Activated CD8-positive, alpha-beta memory T cell treated with anti-CD3 and anti-CD28 coated beads, Interleukin-2, amount 50 U/mL, for 48 hours (primary cell): ENCODE measurements around the gene KCNJ6.
"Not testable (repeated sequence)": the region's sequence is repeated elsewhere in the genome, so short reads cannot be mapped to it uniquely, and the experiment has no call there.

Source experiments
- DNase-seq: peaks from one replicate; pipeline ENCODE4 v3.0.0-alpha.2; 2020

Gene KCNJ6

GRCh38 chr21:37669249-37669648 is 247.0 kb downstream of the KCNJ6 start:
- DNase-seq: no peak

GRCh38 chr21:37668462-37669239 is 247.6 kb downstream of the KCNJ6 start:
- no peak for DNase-seq

GRCh38 chr21:37667380-37667779 is 248.9 kb downstream of the KCNJ6 start:
- no peak for DNase-seq

- no peak for DNase-seq
These were observed 250.8 kb downstream of the KCNJ6 start for GRCh38 chr21:37665230-37666024.

- not testable (repeated sequence) for DNase-seq
These were observed 254.0 kb downstream of the KCNJ6 start for GRCh38 chr21:37662227-37662626.

GRCh38 chr21:37660709-37661108 is 255.5 kb downstream of the KCNJ6 start:
- DNase-seq: no peak

GRCh38 chr21:37659874-37660273 is 256.4 kb downstream of the KCNJ6 start:
- DNase-seq: no peak

- DNase-seq: no peak
These were observed 257.3 kb downstream of the KCNJ6 start for GRCh38 chr21:37658817-37659458.

- DNase-seq: no peak
These were observed 258.0 kb downstream of the KCNJ6 start for GRCh38 chr21:37658121-37658816.

- no peak for DNase-seq
These were observed 259.4 kb downstream of the KCNJ6 start for GRCh38 chr21:37656899-37657298.

- DNase-seq: no peak
These were observed 260.5 kb downstream of the KCNJ6 start for GRCh38 chr21:37655611-37656300.

GRCh38 chr21:37654596-37654995 is 261.7 kb downstream of the KCNJ6 start:
- DNase-seq: no peak

GRCh38 chr21:37653201-37653600 is 263.1 kb downstream of the KCNJ6 start:
- DNase-seq: no peak

GRCh38 chr21:37647781-37648180 is 268.5 kb downstream of the KCNJ6 start:
- no peak for DNase-seq

GRCh38 chr21:37646761-37647160 is 269.5 kb downstream of the KCNJ6 start:
- not testable (repeated sequence) for DNase-seq

- no peak for DNase-seq
These were observed 270.4 kb downstream of the KCNJ6 start for GRCh38 chr21:37645848-37646247.

- no peak for DNase-seq
These were observed 271.6 kb downstream of the KCNJ6 start for GRCh38 chr21:37644636-37645035.

GRCh38 chr21:37643862-37644261 is 272.4 kb downstream of the KCNJ6 start:
- DNase-seq: not testable (repeated sequence)

GRCh38 chr21:37642493-37642892 is 273.8 kb downstream of the KCNJ6 start:
- no peak for DNase-seq

- no peak for DNase-seq
These were observed 276.5 kb downstream of the KCNJ6 start for GRCh38 chr21:37639756-37640155.

GRCh38 chr21:37636152-37636860 is 280.0 kb downstream of the KCNJ6 start:
- no peak for DNase-seq
